HepG2 (cell line): ENCODE measurements around the gene RYR2. TPM values are rescaled to one million over a fixed set of nuclear protein-coding genes. Genes with fewer than 3 reads are reported as not detected.

Source experiments
- ATAC-seq: fragments of 200-7000 bp; cut with Tn5 transposase; 3 replicates; pipeline ENCODE4 v1.9.1; 2020; ENCODE audit warnings: mild to moderate bottlenecking, moderate library complexity
- BruUV-seq: library from RNA; stranded (reverse); fragments of 400-500 nt; replicated peaks from 2 replicates; lab custom pipeline; 2021; lab: Mats Ljungman, UMichigan
- CTCF ChIA-PET: fragments of 300-600 bp; formaldehyde crosslinking; extraction: SDS; loops from one replicate; lab custom pipeline; 2021; ENCODE audit warnings: low total read pairs, inconsistent platforms, low intra/inter-chr PET ratio; lab: Yijun Ruan, JAX
- POLR2A ChIA-PET: fragments of 350-600 bp; sonication (Branson Sonifier 250); formaldehyde crosslinking; loops from one replicate; lab custom pipeline; 2020; ENCODE audit warnings: antibody characterized with exemption, inconsistent platforms; lab: Yijun Ruan, JAX
- DNase-seq: peaks from one replicate; pipeline ENCODE4 v3.0.0-alpha.2; 2015; ENCODE audit warnings: low spot score
- FAIRE-seq: peaks from 3 replicates; lab custom pipeline; 2011; peaks lifted over from hg19 to GRCh38; lab: Jason Lieb, UNC
- H2AFZ ChIP-seq: one replicate; pipeline ENCODE4 v1.6.1; 2011; ENCODE audit warnings: low read length, inconsistent platforms
- H3K27ac ChIP-seq: fragments of 300-600 bp; 3 replicates; pipeline ENCODE4 v1.8.0; 2011; ENCODE audit warnings: mixed run types, mild to moderate bottlenecking, mixed read lengths, low read length, inconsistent platforms; ENCODE audit not compliant: insufficient read depth; ENCODE audit errors: extremely low read length
- H3K27me3 ChIP-seq, 2 experiments: fragments of 200-600 bp in 1 of 2; 2 replicates in 1 of 2; 3 replicates in 1 of 2; pipeline versions ENCODE4 v1.6.0 to v1.8.0; 2011; ENCODE audit warnings: low read length in 2 of 2, mild to moderate bottlenecking in 2 of 2, moderate library complexity in 2 of 2, inconsistent platforms in 1 of 2; ENCODE audit not compliant: insufficient read depth in 2 of 2, control insufficient read depth in 1 of 2
- H3K36me3 ChIP-seq, 2 experiments: fragments of 200-600 bp in 1 of 2; replicated peaks in 1 of 2; 2 replicates in 1 of 2; 3 replicates in 1 of 2; pipeline versions ENCODE4 v1.5.1 to v1.8.0; 2011; ENCODE audit warnings: low read length in 2 of 2, inconsistent platforms in 1 of 2; ENCODE audit not compliant: insufficient read depth in 2 of 2, control insufficient read depth in 1 of 2
- H3K4me1 ChIP-seq: 2 replicates; pipeline ENCODE4 v1.5.1; 2012; ENCODE audit warnings: low read length, inconsistent platforms; ENCODE audit not compliant: insufficient read depth
- H3K4me2 ChIP-seq: 2 replicates; pipeline ENCODE4 v1.6.0; 2011; ENCODE audit warnings: low read depth, low read length, inconsistent platforms
- H3K4me3 ChIP-seq, 3 experiments: fragments of 200-600 bp in 1 of 3; sonication (generic), shearing (Covaris generic) in 1 of 3; replicated peaks in 1 of 3; 2 replicates each; pipeline ENCODE4 v1.5.1; 2011 to 2016; ENCODE audit warnings: low read length in 3 of 3, inconsistent platforms in 2 of 3, low read depth in 2 of 3, mild to moderate bottlenecking in 2 of 3, control low read depth in 1 of 3, mixed read lengths in 1 of 3; ENCODE audit not compliant: insufficient read depth in 1 of 3
- H3K79me2 ChIP-seq: one replicate; pipeline ENCODE4 v1.6.1; 2011; ENCODE audit warnings: low read length, inconsistent platforms; ENCODE audit not compliant: insufficient read depth
- H3K9ac ChIP-seq: 2 replicates; pipeline ENCODE4 v1.6.0; 2011; ENCODE audit warnings: mild to moderate bottlenecking, low read depth, low read length, inconsistent platforms; ENCODE audit not compliant: insufficient read depth
- H3K9me3 ChIP-seq: 2 replicates; pipeline ENCODE4 v1.5.1; 2012; ENCODE audit warnings: mild to moderate bottlenecking, low read length
- H4K20me1 ChIP-seq: 2 replicates; pipeline ENCODE4 v1.6.0; 2011; ENCODE audit warnings: inconsistent platforms, mild to moderate bottlenecking, low read length, moderate library complexity; ENCODE audit not compliant: insufficient read depth
- HOXA5 ChIP-seq: sonication (generic); formaldehyde crosslinking; IDR thresholded peaks from 2 replicates; pipeline ENCODE4 v1.4.0; 2020; ENCODE audit warnings: missing genetic modification reagents
- PLRG1 ChIP-seq: fragments of 450-650 bp; conservative IDR thresholded peaks from 2 replicates; pipeline ENCODE4 v1.6.1; 2016
- ZNF674 ChIP-seq: sonication (generic); formaldehyde crosslinking; IDR thresholded peaks from 2 replicates; pipeline ENCODE4 v1.5.0; 2020; ENCODE audit warnings: low read depth, mild to moderate bottlenecking, missing genetic modification reagents
- WGBS: methylation state at CpG from one replicate; pipeline ENCODE4 v1.1.6; 2017; ENCODE audit warnings: low lambda C conversion rate; 5-methylcytosine and 5-hydroxymethylcytosine counted together
- in situ Hi-C: cut with HindIII; loops from 2 replicates; pipeline ENCODE4 v1.10.0; 2017; ENCODE audit warnings: low pct_unique_long_range_greater_than_20kb; ENCODE audit not compliant: extremely low pct_ligation_motif_present
- intact Hi-C: fragments of 100-400 bp; cut with micrococcal nuclease; formaldehyde crosslinking; loops from one replicate; pipeline ENCODE4 v1.10.0; 2022; ENCODE audit not compliant: unreplicated experiment
- polyA plus RNA-seq, 8 experiments: library from polyadenylated mRNA; depleted of rRNA in 3 of 8; stranded (reverse) in 7 of 8; unstranded in 1 of 8; fragments of >200 nt; fragmentation: Illumina TruSeq in 4 of 8; extraction: Trizol in 4 of 8; gene quantifications; 2 replicates each; pipeline versions ENCODE4 v1.2.1 to v1.2.3, GENCODE V29; 2011 to 2016; ENCODE audit warnings: low read depth in 4 of 8, missing spikeins in 1 of 8, mixed read lengths in 1 of 8; ENCODE audit not compliant: insufficient read depth in 1 of 8
- total RNA-seq, 5 experiments: library from RNA; depleted of rRNA; stranded (reverse); fragments of >200 nt; fragmentation: Illumina TruSeq; extraction: Trizol; gene quantifications; 2 replicates each; pipeline ENCODE4 v1.2.3, GENCODE V29; 2016; ENCODE audit warnings: low read depth in 1 of 5
- TF ChIP-seq, protein P1 (sequence below): sonication (generic); formaldehyde crosslinking; IDR thresholded peaks from 2 replicates; pipeline ENCODE4 v1.5.1; 2020; ENCODE audit warnings: mild to moderate bottlenecking, missing genetic modification reagents, moderate library complexity
- TF ChIP-seq, protein P2 (sequence below): sonication (generic); formaldehyde crosslinking; IDR thresholded peaks from 2 replicates; pipeline ENCODE4 v1.8.1; 2023; ENCODE audit warnings: missing genetic modification reagents, inconsistent platforms, borderline replicate concordance

Gene RYR2
- total and polyA plus RNA-seq, 2 of the 13 experiments (the other 11 are each of a cell fraction or from before 2014, with no cell fraction given) = not detected

DNA sequence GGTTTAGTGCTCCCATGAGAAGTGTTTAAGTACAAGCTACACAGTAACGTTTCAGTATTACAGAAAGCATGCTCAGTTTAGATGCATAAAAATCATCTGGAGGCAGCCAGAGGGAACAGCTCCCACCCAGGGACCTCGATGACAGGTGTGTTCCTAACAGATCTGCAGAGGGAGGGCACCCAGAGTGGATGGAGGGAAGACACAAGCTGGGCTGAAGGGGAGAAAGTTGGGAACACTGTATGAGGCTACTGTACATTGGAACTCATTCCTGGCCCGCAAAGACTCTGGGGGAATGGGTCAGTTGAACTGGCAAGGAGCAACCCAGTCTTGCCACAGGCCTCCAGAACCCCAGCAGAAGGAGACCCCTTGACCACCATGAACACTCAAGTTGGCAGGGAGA lies 796.3 kb downstream of the RYR2 start:
- Histone ChIP-seq H3K27me3 (no peaks in the 10 kb centered on the region), H2AFZ (no peak overlapping the region), H3K4me2 (no peak overlapping the region), H3K4me1 (no peaks in the 10 kb centered on the region), H3K27ac (no peak overlapping the region), H3K9ac (no peak overlapping the region), H3K79me2 (no peaks in the 10 kb centered on the region), H4K20me1 (no peaks in the 10 kb centered on the region), H3K9me3 (peaks cover 2% of the 10 kb centered on the region), H3K36me3 (no peaks in the 10 kb centered on the region), H3K4me3 (no peak overlapping the region)
- ATAC-seq = no peak
- ChIA-PET POLR2A (no interaction called here), CTCF (no interaction called here)
- DNase-seq = no peak
- no peak for TF ChIP-seq PLRG1
- intact Hi-C loops (no loop called here), in situ Hi-C loops (no loop called here)
- FAIRE-seq = no peak
- BruUV-seq = no TSS peak
- WGBS = 0% methylated on average over 2 of the region's 3 CpGs

DNA sequence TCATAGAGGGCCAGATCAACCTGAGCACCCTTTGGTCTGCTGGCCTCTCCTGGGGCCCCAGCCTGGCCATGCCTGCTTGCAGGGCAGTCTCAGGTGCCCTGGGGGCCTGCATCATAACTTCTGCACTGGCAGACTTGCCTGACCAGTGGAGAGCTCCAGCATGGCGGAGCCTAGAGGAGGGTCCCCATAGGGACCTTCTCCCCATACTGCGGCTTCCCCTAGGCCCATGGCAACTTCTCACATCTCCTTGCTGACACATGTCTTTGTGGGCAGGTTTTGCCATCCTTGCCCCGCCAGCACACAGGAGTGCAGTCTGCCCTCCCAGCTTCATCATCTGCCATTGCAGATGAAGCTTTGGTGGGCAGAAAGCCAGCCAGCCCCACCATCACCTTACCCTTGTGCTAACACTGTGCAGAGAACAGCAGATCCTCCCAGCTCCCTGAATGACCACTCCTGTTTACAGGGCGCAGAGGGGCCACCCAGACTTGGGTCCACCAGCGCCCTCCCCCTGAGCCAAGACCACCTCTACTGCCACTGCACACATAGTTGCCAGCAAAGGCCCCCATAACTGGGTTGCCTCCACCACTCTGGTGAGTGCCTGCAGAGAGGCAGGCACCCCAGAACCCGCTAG lies 797.0 kb downstream of the RYR2 start:
- ChIA-PET CTCF (no interaction called here), POLR2A (no interaction called here)
- no peaks in the 10 kb centered on the region for H3K36me3 ChIP-seq
- in situ Hi-C loops (no loop called here), intact Hi-C loops (no loop called here)
- H3K4me3 ChIP-seq = no peak overlapping the region
- no peak overlapping the region for H3K9ac ChIP-seq
- H3K4me1 ChIP-seq = no peaks in the 10 kb centered on the region
- TF ChIP-seq HOXA5 (CRISPR knock-in tag) (no peak), ZNF674 (CRISPR knock-in tag) (no peak)
- TF ChIP-seq, protein P1, sequence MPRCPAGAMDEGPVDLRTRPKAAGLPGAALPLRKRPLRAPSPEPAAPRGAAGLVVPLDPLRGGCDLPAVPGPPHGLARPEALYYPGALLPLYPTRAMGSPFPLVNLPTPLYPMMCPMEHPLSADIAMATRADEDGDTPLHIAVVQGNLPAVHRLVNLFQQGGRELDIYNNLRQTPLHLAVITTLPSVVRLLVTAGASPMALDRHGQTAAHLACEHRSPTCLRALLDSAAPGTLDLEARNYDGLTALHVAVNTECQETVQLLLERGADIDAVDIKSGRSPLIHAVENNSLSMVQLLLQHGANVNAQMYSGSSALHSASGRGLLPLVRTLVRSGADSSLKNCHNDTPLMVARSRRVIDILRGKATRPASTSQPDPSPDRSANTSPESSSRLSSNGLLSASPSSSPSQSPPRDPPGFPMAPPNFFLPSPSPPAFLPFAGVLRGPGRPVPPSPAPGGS (CRISPR knock-in tag) = no peak
- TF ChIP-seq, protein P2, sequence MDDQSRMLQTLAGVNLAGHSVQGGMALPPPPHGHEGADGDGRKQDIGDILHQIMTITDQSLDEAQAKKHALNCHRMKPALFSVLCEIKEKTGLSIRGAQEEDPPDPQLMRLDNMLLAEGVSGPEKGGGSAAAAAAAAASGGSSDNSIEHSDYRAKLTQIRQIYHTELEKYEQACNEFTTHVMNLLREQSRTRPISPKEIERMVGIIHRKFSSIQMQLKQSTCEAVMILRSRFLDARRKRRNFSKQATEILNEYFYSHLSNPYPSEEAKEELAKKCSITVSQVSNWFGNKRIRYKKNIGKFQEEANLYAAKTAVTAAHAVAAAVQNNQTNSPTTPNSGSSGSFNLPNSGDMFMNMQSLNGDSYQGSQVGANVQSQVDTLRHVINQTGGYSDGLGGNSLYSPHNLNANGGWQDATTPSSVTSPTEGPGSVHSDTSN = no peak
- ATAC-seq (no peak), FAIRE-seq (no peak), DNase-seq (no peak)
- no peaks in the 10 kb centered on the region for H3K27me3 ChIP-seq
- no TSS peak for BruUV-seq
- H2AFZ ChIP-seq = no peak overlapping the region
- WGBS = 15% methylated on average over 4 of the region's 6 CpGs
- H3K27ac ChIP-seq = no peak overlapping the region
- H3K4me2 ChIP-seq = no peak overlapping the region
- no peaks in the 10 kb centered on the region for H4K20me1 ChIP-seq
- no peaks in the 10 kb centered on the region for H3K79me2 ChIP-seq
- peaks cover 5% of the 10 kb centered on the region for H3K9me3 ChIP-seq
